Measurements from ENCODE around the gene MINDY1. TPM values are rescaled to one million over a fixed set of nuclear protein-coding genes. Genes with fewer than 3 reads are reported as not detected.

MINDY1 gene
- total and polyA plus RNA-seq, 2 donors (not counting 3 experiments of a cell fraction or from before 2014, with no cell fraction given), result 12.0 to 15.4 TPM

DNA sequence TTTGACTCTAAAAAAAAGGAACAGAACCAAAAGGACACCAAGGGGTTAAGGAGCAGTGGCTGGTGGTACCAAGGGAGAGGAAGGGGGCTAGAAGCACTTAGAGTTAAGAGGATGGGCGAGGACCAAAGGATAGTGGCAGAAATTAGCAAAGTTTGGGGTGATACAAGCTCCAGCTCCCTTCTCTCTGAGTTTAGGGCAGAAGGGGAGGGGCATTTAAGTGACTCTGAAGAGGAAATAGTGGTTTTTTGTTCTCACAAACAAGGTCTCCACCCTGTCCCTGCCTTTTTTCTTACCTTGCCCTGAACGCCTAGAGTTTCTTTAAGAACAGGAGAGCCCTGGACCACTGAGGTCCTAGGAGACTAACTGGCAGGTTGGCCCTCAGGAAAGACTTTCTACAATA lies 49.4 kb upstream of the MINDY1 start:
- no peaks in the 10 kb centered on the region for H3K9me3 ChIP-seq (replicated peaks; ENCODE audit: control insufficient read depth, insufficient read depth, low read length)
- intact Hi-C loops (cut with micrococcal nuclease) (no loop called here), dilution Hi-C loops (cut with MboI; ENCODE audit: extremely low pct_ligation_motif_present, low sequenced_read_pairs) (no loop called here)
- CTCF ChIA-PET, result interaction anchor here (1.2 to 3.2 kb wide), 2 partner anchors 15 to 31 kb away, joined by 3 to 19 read pairs; partner anchors contain the start of gene GABPB2
- no peak overlapping the region for H2AFZ ChIP-seq (ENCODE audit: low read depth, low read length)
- H3K9me1 ChIP-seq (replicated peaks; ENCODE audit: control insufficient read depth, extremely low read depth, insufficient read depth, low read length), result no peaks in the 10 kb centered on the region
- H3K27me3 ChIP-seq (ENCODE audit: control insufficient read depth in 2 of 2, insufficient read depth in 2 of 2, low read length in 2 of 2), result no peaks in the 10 kb centered on the region
- TF ChIP-seq FOS (IDR thresholded peaks at IDR 0.05; ENCODE audit: borderline replicate concordance, insufficient read depth, low read length) (no peak), EZH2 (IDR thresholded peaks at IDR 0.05; ENCODE audit: borderline replicate concordance, low read depth, low read length, severe bottlenecking) (no peak), POLR2A (IDR thresholded peaks at IDR 0.05; ENCODE audit: low read depth, low read length) (no peak), GATA2 (IDR thresholded peaks at IDR 0.05; ENCODE audit: insufficient read depth, insufficient read length, low read depth, low read length) (no peak), JUN (IDR thresholded peaks at IDR 0.05; ENCODE audit: borderline replicate concordance, insufficient read depth, insufficient read length, low read depth) (no peak), MYC (IDR thresholded peaks at IDR 0.05; ENCODE audit: low read depth, low read length) (no peak)
- TF ChIP-seq, protein P1, sequence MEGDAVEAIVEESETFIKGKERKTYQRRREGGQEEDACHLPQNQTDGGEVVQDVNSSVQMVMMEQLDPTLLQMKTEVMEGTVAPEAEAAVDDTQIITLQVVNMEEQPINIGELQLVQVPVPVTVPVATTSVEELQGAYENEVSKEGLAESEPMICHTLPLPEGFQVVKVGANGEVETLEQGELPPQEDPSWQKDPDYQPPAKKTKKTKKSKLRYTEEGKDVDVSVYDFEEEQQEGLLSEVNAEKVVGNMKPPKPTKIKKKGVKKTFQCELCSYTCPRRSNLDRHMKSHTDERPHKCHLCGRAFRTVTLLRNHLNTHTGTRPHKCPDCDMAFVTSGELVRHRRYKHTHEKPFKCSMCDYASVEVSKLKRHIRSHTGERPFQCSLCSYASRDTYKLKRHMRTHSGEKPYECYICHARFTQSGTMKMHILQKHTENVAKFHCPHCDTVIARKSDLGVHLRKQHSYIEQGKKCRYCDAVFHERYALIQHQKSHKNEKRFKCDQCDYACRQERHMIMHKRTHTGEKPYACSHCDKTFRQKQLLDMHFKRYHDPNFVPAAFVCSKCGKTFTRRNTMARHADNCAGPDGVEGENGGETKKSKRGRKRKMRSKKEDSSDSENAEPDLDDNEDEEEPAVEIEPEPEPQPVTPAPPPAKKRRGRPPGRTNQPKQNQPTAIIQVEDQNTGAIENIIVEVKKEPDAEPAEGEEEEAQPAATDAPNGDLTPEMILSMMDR (IDR thresholded peaks at IDR 0.05; ENCODE audit: extremely low read depth in 1 of 2, insufficient read depth in 1 of 2, low read depth in 1 of 2, low read length in 2 of 2), result no peak
- peaks cover 64% of the 10 kb centered on the region for H3K79me2 ChIP-seq (ENCODE audit: control insufficient read depth, insufficient read depth, low read length)
- FAIRE-seq, result no peak
- peaks cover 29 to 37% of the 10 kb centered on the region in 2 experiments for H3K36me3 ChIP-seq (ENCODE audit: control insufficient read depth in 2 of 2, extremely low read depth in 1 of 2, insufficient read depth in 2 of 2, low read length in 2 of 2)
- no peak for DNase-seq (ENCODE audit: low read depth, low spot score)
- no TSS peak for BruUV-seq (replicated peaks)
- peaks cover 9% of the 10 kb centered on the region for H4K20me1 ChIP-seq (replicated peaks; ENCODE audit: control insufficient read depth, extremely low read depth, insufficient read depth, low read length)
- POLR2A ChIA-PET, result no interaction called here
- H3K4me3 ChIP-seq (replicated peaks in 1 of 3; ENCODE audit: insufficient read depth in 1 of 3, low read depth in 1 of 3, low read length in 3 of 3), result no peak overlapping the region
- H3K27ac ChIP-seq (ENCODE audit: insufficient read depth, low read depth, low read length), result no peak overlapping the region
- H3K9ac ChIP-seq (replicated peaks; ENCODE audit: extremely low read depth, insufficient read depth, low read length), result no peak overlapping the region
- H3K4me2 ChIP-seq (ENCODE audit: insufficient read depth, low read length), result peak overlapping the region; percentile 33
- peaks cover 20% of the 10 kb centered on the region for H3K4me1 ChIP-seq (ENCODE audit: control insufficient read depth, extremely low read depth, insufficient read depth, low read length)

Measured in endothelial cell of umbilical vein (primary cell).